Esophagus muscularis mucosa (tissue), 4 donors: Measurements from ENCODE around the gene WNT8B. TPM values are rescaled to one million over a fixed set of nuclear protein-coding genes. Genes with fewer than 3 reads are reported as not detected.

Source experiments
- DNase-seq: peaks from one replicate; pipeline ENCODE4 v3.0.0-alpha.2; 2017; ENCODE audit errors: extremely low spot score
- H3K27ac ChIP-seq, 4 donors: fragments of 200-600 bp; sonication (generic); replicated peaks in 1 of 4; 1 replicate in 3 of 4; 2 replicates in 1 of 4; pipeline ENCODE4 v1.5.1; 2016 to 2019; ENCODE audit warnings: mild to moderate bottlenecking in 1 of 4
- H3K27me3 ChIP-seq, 4 donors: fragments of 200-600 bp; sonication (generic); one replicate each; pipeline versions ENCODE4 v1.5.1 to v1.6.0; 2016 to 2019
- H3K36me3 ChIP-seq, 4 donors: fragments of 200-600 bp; sonication (generic); one replicate each; pipeline ENCODE4 v1.5.1; 2016 to 2019
- H3K4me1 ChIP-seq, 4 donors: fragments of 200-600 bp; sonication (generic); one replicate each; pipeline ENCODE4 v1.5.1; 2016 to 2019
- H3K4me3 ChIP-seq, 4 donors: fragments of 200-600 bp; sonication (generic); 1 replicate in 2 of 4; 2 replicates in 2 of 4; pipeline ENCODE4 v1.5.1; 2016 to 2019; ENCODE audit warnings: mild to moderate bottlenecking in 4 of 4, moderate library complexity in 1 of 4
- H3K9me3 ChIP-seq, 4 donors: fragments of 200-600 bp; sonication (generic); 1 replicate in 3 of 4; 2 replicates in 1 of 4; pipeline ENCODE4 v1.5.1; 2016 to 2019
- EP300 ChIP-seq: sonication (generic); formaldehyde crosslinking; IDR thresholded peaks from one replicate; pipeline ENCODE4 v1.6.1; 2017; ENCODE audit warnings: antibody characterized with exemption
- POLR2A ChIP-seq: fragments of 450-650 bp; IDR thresholded peaks from one replicate; pipeline ENCODE4 v1.6.1; 2017; ENCODE audit warnings: antibody characterized with exemption, moderate library complexity, mild to moderate bottlenecking, low read depth
- POLR2AphosphoS5 ChIP-seq, 2 donors: sonication (generic); formaldehyde crosslinking; IDR thresholded peaks; one replicate each; pipeline ENCODE4 v1.6.1; 2017; ENCODE audit warnings: antibody characterized with exemption in 2 of 2
- WGBS: methylation state at CpG from one replicate; pipeline ENCODE4 v1.1.5; 2018; 5-methylcytosine and 5-hydroxymethylcytosine counted together
- intact Hi-C: fragments of 100-400 bp; cut with DNase I; formaldehyde crosslinking; loops from one replicate; pipeline ENCODE4 v1.15.1; 2023
- total RNA-seq, 4 donors: library from RNA; depleted of rRNA; stranded (reverse); fragments of >200 nt; gene quantifications; one replicate each; pipeline versions ENCODE4 v1.1.0 to v1.2.1, GENCODE V29; 2016
- TF ChIP-seq, protein P1 (sequence below), 3 experiments: fragments of 200-600 bp in 2 of 3; fragments of 450-650 bp in 1 of 3; sonication (generic) in 2 of 3; IDR thresholded peaks; one replicate each; pipeline ENCODE4 v1.5.1; 2017 to 2019; ENCODE audit warnings: antibody characterized with exemption in 3 of 3, mild to moderate bottlenecking in 2 of 3, moderate library complexity in 1 of 3

The WNT8B gene
- total RNA-seq, 4 donors from 2014 or later = not detected

DNA sequence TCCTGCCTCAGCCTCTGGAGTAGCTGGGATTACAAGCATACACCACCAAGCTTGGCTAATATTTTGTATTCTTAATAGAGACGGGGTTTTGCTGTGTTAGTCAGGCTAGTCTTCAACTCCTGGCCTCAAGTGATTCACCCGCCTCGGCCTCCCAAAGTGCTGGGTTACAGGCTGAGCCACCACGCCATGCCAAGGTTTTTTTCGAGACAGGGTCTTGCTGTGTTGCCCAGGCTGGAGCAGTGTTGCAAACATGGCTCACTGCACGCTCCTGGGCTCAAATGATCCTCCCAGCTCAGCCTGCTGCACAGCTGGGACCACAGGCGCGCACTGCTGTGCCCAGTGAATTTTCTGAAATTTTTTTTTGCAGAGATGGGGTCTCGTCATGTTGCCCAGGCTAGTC lies 60.1 kb downstream of the WNT8B start:
- Histone ChIP-seq H3K27me3 (no peaks in the 10 kb centered on the region), H3K27ac (no peak overlapping the region), H3K36me3 (peaks cover 39 to 59% (median 48%) of the 10 kb centered on the region in 4 donors), H3K4me3 (no peak overlapping the region), H3K4me1 (peaks cover 23 to 35% (median 33%) of the 10 kb centered on the region in 4 donors), H3K9me3 (no peaks in the 10 kb centered on the region)
- no peak for DNase-seq
- no peak for TF ChIP-seq POLR2A
- no peak for TF ChIP-seq POLR2AphosphoS5 (IDR thresholded peaks at IDR 0.05)
- no peak for TF ChIP-seq EP300
- TF ChIP-seq, protein P1, sequence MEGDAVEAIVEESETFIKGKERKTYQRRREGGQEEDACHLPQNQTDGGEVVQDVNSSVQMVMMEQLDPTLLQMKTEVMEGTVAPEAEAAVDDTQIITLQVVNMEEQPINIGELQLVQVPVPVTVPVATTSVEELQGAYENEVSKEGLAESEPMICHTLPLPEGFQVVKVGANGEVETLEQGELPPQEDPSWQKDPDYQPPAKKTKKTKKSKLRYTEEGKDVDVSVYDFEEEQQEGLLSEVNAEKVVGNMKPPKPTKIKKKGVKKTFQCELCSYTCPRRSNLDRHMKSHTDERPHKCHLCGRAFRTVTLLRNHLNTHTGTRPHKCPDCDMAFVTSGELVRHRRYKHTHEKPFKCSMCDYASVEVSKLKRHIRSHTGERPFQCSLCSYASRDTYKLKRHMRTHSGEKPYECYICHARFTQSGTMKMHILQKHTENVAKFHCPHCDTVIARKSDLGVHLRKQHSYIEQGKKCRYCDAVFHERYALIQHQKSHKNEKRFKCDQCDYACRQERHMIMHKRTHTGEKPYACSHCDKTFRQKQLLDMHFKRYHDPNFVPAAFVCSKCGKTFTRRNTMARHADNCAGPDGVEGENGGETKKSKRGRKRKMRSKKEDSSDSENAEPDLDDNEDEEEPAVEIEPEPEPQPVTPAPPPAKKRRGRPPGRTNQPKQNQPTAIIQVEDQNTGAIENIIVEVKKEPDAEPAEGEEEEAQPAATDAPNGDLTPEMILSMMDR (IDR thresholded peaks at IDR 0.05) = no peak
- WGBS = 98% methylated on average over 6 of the region's 9 CpGs
- intact Hi-C loops = no loop called here

DNA sequence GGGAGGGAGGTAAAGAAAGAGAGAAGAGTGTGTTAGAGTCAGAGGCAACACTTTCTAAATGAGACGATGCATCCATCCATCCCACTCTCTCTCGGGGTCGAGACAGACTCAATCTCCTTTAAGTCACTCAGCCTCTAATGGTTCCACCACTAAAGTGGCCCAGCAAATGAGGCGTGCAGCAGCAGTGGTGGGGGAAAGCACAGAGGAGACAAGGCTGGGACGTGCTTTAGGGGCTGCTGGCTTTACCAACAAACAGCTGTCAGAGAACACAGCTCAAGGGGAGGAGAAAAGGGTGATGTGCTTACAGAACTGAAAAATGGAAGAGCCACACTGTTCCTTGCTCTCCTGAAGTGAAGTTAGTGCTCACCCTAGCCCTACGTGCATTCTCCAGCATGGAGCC lies 61.4 kb downstream of the WNT8B start:
- DNase-seq = no peak
- Histone ChIP-seq H3K36me3 (peaks cover 39 to 62% (median 48%) of the 10 kb centered on the region in 4 donors), H3K9me3 (no peaks in the 10 kb centered on the region), H3K27me3 (no peaks in the 10 kb centered on the region), H3K4me3 (no peak overlapping the region), H3K4me1 (peaks cover 24 to 38% (median 35%) of the 10 kb centered on the region in 4 donors), H3K27ac (no peak overlapping the region)
- TF ChIP-seq POLR2A = no peak
- TF ChIP-seq, protein P1 (IDR thresholded peaks at IDR 0.05) = no peak
- TF ChIP-seq POLR2AphosphoS5 (IDR thresholded peaks at IDR 0.05) = no peak
- no peak for TF ChIP-seq EP300
- intact Hi-C loops = no loop called here
- WGBS = 83% methylated on average over 6 of the region's 6 CpGs

DNA sequence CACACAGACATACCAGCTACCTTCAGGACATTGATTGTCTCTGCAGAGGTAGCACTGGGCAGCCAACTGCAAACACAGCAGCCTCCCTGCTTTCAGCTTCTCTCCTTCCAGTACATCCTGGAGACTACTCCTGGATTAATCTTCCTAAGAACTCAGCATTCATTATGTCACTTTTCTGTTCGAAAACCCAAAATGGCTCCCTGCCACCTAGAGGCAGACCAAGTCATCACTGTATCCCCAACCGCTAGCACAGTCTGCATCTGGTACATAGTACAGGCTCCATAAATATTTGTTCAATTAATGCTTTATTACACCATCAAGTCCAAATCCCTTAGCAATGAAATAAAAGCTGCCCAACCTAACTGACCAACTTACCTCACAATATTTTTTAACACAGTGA lies 61.8 kb downstream of the WNT8B start:
- WGBS = 87% methylated on average over 2 of the region's 2 CpGs
- intact Hi-C loops = no loop called here
- H3K4me3 ChIP-seq = no peak overlapping the region
- H3K36me3 ChIP-seq = peaks cover 39 to 62% (median 48%) of the 10 kb centered on the region in 4 donors
- H3K9me3 ChIP-seq = no peaks in the 10 kb centered on the region
- peaks cover 20 to 33% (median 30%) of the 10 kb centered on the region in 4 donors for H3K4me1 ChIP-seq
- DNase-seq = no peak
- H3K27me3 ChIP-seq = no peaks in the 10 kb centered on the region
- H3K27ac ChIP-seq = no peak overlapping the region
- TF ChIP-seq EP300 (no peak), POLR2AphosphoS5 (IDR thresholded peaks at IDR 0.05) (no peak), POLR2A (no peak)
- TF ChIP-seq, protein P1 (IDR thresholded peaks at IDR 0.05) = no peak

DNA sequence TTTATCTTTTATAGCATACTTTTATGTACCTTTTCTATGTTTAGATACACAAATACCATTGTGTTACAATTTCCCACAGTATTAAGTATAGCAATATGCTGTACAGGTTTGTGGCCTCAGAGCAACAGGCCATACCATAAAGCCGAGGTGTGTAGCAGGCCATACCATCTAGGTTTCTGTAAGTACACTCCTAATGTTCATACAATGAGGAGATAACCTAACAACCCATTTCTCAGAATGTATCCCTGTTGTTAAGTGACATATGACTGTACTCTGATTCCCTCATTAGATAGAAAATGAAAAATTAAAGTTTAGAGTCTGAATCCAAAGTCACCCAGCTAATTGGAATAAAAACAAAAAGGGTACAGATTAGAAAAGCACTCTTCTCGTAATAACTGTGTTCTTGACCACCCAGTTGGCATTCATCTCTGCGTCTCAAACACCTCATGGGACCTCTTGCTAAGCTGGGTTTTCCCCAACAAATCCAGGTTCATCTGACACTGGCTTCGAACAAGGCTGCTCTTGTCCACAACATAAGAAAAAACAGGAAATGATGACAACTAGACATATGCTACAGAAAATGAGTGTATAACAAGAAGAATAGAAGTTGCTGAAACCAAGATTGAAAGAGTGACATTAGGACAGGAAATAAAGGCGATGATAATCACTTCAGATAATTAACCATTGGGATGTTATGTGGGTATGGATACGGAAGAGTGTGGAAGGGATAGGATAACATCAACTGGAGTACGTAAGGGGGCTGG lies 65.5 kb downstream of the WNT8B start:
- intact Hi-C loops = no loop called here
- Histone ChIP-seq H3K27ac (peak overlapping the region in 3 of 4 donors; percentile 85 to 91 (median 88)), H3K4me3 (peak overlapping the region; percentile 91 to 96 (median 94)), H3K36me3 (peaks cover 33 to 46% (median 39%) of the 10 kb centered on the region in 4 donors), H3K4me1 (peaks cover 19 to 32% (median 31%) of the 10 kb centered on the region in 4 donors), H3K27me3 (no peaks in the 10 kb centered on the region), H3K9me3 (no peaks in the 10 kb centered on the region)
- 51% methylated on average over 7 of the region's 7 CpGs for WGBS
- TF ChIP-seq POLR2AphosphoS5 (IDR thresholded peaks at IDR 0.05) = no peak
- TF ChIP-seq EP300 = no peak
- TF ChIP-seq, protein P1 (IDR thresholded peaks at IDR 0.05) = no peak
- TF ChIP-seq POLR2A = no peak
- no peak for DNase-seq
